ENCODE measurements around the gene RRP1.

Gene RRP1

DNA sequence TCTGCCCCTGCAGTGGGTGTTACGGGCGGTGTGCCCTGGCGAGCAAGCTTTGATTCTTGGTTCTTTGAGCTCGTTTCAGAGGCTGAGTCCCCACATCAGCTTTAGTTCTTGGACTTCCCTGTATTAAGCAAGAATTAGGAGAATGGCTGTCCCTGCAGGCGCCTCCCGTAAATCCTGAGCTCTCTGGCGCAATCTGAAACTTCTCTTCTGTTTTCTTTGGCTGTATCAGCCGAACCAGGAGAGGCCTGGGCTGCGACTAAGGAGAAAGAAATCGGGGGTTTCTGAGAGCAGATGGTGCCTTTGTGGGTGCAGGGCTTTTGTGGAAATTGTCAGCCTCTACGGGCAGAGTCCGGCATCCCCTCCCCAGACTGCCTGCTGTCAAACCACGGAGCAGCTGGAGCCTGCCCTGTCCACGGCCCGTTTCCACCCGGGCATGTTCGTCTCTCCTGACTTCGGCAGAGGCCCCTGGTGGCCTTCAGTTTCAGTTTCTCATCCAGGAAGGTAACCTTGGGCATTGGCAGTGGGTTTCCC lies 31.2 kb upstream of the RRP1 start:
- DNase-seq (ENCODE audit: low read depth in 3 of 3) = no peak

DNA sequence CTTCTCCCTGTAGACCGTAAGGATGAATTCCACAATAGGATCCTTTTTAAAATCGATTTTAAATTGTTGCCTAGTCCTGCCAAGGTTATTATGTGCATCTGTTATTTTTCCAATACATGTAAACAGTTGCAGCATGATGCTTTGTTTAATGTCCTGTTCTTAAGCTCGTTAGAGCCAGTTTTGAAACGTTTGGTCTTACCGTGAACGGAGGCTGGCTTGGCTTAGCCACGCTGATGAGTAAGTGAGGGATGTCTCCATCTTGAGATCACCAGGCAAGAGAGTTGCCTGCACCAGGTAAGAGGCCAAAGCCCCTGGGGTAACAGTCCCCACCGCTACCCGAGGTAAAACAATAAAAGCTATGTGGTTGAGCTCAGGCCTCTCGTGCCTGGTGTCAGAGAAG lies 30.6 kb upstream of the RRP1 start:
- DNase-seq (ENCODE audit: low read depth in 3 of 3) = no peak

DNA sequence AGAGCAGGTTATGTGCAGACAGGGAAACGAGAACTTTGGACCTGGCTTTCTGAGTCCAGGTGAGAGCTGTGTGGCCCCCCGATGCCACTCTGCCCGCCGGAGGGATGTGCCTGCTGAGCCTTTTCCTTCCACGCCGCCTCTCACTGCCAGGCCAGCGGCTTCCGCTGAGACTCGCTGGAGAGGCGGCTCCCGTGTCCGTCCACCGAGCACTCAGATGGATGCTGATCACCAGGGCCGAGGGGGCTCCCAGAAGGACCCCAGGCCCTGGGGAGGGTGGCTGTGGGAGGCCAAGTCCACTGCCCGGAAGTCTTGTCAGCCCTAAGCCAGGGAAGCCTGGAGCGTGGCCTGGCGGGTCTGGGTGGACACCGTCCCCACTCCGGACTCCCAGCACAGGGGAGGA lies 29.7 kb upstream of the RRP1 start:
- no peak for DNase-seq (ENCODE audit: low read depth in 3 of 3)

DNA sequence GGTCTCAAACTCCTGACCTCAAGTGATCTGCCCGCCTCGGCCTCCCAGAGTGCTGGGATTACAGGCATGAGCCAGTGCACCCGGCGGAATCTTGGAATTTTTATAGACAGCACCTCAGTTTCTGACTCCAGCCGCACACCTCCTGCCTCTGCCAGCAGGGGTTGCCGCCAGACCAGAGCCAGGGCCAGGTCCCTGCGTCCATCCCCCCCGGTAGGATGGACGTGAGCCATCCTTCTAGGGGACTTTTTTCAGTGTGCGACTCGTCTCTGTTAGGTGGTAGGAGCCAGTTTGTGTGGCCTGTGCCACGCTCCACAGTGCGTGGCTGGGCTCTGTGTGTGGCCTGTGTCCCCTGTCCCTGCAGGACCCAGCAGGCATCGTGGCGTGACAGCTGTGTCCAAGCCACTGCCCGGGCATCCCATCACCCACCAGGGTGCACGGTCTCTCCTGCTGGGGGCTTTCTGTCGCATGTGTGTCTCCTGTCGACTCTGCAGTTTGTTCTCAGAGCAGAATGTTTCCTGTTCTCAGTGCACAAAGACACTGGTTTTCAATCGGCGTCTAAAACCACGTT lies 28.9 kb upstream of the RRP1 start:
- no peak for DNase-seq (ENCODE audit: low read depth in 3 of 3)

DNA sequence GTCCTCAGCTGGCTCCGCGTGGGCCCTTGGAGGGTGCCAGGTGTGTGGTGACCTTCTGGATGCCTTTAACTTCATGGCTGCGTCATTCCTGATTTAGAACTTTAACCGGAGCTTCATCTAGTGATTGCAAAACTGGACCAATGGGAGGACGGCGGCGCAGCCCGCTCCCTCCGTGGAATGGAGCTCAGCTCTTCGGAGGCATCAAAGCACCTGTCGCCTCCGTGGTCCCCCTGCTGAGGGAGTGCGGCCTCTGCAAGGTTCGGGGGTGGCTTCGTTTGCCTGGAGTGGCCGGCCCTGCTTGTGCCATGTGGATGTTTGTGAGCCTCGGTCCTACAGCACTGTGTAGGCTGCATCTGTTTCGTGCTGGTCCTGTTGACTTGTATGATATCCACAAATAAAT lies 27.5 kb upstream of the RRP1 start:
- DNase-seq (ENCODE audit: low read depth in 3 of 3) = no peak

DNA sequence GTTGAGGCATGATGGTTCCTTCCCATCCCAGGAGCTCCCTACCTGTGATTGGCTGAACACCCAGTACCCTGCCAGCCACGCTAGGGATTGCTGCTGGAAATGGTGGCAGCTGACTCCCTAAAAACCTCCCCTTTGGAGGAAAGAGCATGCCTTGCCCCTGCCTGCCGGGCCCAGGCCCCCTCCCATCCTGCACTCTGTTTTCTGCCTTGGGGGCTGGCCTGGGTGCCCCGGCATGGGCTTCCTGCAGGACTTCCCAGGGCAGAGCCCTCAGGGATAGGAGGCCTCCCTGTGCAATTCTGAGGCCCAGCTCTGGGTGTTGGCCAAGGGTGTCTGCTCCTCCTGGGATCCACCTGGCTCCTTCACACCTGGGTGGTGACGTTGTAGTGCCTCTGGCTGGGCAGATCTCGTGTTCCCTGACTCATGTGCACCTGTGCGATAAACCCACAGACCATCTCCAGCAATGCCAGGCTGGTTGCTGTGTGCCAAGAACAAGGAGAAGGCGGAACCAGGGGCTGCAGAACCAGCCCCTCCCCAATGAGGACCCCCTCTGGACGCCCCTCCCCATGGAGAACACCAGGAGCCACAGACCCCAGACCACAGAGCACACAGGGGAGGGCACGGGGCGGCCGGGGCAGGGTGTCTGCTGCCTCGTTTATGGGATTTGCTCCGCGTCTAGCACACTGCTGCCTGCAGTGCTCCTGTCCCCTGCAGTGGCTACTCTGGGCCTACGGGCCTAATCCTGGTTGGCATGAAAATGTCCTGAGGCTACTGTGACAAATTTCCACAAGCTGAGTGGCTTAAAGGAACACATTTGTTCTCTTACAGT lies 26.9 kb upstream of the RRP1 start:
- DNase-seq (ENCODE audit: low read depth in 3 of 3) = no peak

DNA sequence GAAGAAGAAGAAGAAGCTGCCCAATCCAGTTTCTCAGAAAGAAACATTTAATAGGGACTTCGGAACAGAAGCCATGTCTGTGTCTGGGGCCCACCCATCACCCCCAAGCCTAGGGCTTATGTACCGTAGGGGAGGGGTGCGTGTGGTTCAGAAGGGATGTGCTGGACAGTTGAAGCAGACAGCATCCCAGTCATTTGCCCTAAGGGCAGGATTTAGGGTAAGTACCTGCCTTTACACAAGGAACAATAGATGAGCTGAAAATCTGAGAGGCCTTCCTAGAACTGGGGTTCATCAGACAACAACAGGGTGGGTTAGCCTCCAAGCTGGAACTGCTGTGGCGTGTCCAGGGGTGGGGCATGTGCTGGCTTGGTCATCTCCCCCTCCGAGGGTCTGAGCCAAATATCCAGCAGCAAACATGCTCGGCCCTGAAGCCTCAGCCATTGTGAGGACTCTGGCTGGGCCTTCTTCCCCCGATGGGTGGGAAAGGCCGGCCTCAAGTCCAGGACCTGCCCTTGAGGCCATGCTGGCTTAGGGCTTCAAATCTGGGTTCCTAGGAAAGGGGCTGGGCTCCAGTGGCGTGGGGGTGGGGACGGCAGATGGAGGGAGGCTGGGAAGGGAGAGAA lies 25.4 kb upstream of the RRP1 start:
- no peak for DNase-seq (ENCODE audit: low read depth in 3 of 3)

DNA sequence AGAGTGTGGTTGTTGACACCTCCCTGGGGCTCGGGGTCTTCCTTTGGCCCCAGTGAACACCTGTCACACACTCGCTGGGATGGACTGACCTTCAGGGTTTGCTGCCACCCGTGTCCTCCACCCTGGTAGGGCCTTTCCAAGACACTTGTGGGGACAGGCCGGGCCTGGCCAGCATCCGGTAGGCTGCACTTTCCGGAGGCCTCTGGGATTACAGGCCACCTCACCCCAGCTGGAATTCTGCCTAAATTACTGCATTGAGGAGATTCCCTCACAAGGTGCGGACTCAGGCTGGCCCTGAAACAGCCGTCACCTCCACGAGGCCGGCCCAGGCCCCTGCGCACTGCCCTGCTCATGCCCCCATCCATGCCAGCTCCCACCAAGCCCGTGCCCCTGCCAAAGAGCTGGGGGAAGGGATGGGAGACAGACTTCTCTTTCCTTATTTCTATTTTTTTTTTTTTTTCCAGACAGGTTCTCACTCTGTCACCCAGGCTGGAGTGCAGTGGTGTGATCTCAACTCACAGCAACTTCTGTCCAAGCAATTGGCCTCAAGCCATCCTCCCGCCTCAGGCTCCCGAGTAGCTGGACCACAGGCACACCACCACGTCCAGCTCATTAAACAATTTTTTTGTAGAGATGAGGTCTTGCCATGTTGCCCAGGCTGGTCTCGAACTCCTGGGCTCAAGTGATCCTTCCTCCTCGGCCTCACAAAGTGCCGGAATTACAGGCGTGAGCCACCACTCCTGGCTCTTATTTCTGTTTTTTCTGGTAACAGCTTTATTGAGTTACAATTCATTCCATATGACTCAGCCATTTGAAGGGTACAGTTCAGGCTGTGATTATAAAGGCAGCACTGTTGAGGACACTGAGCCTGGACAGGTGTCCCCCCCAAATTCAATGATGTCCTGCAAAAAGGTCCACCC lies 24.5 kb upstream of the RRP1 start:
- no peak for DNase-seq (ENCODE audit: low read depth in 3 of 3)

DNA sequence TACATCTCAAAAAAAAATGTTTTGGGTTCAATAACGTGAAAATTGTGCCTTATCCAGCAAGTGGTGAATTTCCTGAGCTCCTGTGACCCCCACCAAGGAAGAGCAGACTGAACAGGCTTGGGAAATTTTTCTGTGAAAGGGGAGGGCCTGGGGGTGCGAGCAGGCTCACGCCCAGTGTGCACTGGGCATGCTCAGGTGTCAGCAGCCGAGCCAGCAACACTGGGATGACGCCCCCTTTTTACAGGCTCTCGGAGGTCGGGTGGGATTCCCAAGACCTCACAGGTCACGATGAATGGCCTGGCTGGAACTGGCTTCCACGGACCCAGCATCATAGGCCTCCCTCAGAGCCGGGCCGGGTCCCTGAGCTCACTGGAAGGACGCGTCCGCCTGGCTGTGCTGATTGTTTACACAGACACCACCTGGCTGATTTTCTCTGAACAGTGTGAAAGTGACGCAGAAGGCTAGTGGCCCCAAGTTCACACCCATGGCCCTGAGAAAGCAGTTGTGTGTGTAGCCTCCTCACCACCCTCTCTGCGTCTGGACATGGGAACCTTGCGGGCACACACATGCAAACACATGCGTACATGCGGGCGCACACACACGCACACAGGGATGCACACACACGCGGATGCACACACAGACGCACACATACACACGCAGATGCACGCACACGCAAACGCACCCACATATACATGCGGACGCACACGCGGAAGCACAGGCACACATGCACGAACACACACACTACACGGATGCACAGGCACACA lies 22.5 kb upstream of the RRP1 start:
- DNase-seq (ENCODE audit: low read depth in 3 of 3) = no peak

DNA sequence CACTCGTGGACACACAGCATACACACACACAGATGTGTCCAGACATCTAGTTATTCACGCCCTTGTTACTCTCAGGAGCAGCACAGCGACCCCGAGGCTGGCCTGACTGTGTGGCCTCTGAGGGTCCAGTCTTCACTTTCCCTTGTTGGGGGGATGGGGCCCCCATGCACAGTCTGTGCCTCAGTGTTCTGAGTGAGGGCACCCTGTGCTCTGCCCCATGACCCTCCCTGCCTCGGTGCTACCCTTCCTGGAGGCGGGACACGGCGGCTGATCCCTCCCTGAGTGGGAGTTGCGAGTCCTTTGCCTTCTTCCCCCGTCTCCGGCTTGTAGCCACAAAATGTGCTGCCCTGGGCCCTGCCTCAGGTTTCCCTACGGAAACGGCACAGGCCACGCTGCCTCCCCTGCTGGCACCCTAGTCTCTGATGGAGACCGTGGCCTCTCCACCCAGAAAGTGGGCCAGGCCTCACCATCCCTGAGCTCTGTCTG lies 21.8 kb upstream of the RRP1 start:
- DNase-seq (ENCODE audit: low read depth in 3 of 3) = no peak

DNA sequence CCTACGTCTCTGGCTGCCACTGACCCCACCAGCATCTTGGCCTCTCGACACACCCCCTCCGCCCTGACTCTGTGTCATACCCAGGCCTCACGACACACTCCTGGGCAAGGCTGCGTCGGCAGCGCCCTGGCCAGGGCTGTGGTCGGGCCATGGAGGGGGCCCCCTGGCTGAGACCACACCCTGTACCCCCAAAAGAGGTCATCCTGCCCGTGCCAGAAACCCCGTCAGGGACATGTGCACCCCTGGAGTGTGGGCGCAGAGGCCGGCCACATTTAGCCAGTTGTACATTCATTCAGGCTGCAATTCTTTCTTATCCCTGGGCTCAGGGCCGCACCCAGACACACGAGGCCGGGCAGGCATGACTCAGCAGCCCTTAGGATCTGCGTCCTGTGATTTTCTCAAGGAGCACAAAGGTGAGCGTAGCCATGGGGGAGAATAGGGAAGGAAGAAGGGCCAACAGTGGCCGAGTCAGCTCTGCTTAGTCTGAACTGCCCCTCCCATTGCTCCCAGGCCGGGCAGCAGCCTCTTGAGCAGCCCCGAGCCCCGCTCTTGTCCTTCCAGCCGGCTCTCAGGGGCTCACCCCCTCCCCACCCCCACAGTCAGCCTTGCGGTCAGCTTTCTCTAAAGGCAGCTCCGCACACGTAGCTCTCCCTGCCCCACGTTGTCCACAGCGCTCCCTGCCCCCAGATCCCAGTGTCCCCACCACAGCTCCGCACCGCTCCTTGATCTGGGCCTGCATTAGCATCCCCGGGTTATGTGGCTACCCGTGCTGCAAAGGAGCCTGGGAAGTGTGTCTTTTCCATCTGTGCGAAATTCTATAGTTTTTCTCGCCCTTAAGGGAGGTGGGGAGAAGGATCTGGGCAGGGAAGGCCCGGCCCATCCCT lies 21.2 kb upstream of the RRP1 start:
- no peak for DNase-seq (ENCODE audit: low read depth in 3 of 3)

DNA sequence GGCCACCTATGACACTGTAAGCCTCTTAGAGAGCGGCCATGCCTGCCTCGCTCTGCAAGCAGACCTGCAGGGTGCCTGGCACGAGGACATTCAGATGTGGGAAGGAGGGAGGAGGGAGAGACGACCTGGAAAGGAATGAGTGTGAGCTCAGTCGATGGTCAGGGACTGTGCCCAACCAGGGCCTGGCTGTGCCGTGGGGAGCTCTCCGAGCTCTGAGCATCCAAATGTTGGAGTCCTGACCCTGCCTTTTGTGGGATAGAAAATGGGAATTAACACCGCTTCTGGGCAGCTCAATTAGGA lies 20.6 kb upstream of the RRP1 start:
- DNase-seq (ENCODE audit: low read depth in 3 of 3) = no peak

DNA sequence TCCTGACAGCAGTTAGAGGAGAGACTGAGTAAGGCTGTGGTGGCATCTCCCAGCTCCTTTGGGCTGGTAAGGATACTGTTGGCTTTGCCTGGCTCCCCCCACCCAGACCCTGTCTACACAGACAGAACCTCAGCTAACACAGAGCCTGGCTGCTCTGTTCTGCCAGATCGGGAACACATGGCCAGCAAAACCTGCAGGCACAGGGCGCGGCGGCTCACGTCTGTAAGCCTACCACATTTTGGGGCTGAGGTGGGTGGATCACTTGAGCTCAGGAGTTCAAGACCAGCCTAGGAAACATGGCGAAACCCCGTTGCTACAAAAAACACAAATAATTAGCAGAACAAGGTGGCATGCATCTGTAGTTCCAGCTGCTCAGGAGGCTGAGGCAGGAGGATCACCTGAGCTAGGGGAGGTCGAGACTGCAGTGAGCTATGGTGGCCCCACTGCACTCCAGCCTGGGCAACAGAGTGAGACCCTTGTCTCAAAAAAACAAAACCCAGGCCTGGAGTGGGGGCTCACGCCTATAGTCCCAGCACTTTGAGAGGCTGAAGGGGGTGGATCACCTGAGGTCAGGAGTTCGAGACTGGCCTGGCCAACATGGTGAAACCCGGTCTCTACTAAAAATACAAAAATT lies 19.9 kb upstream of the RRP1 start:
- no peak for DNase-seq (ENCODE audit: low read depth in 3 of 3)

DNA sequence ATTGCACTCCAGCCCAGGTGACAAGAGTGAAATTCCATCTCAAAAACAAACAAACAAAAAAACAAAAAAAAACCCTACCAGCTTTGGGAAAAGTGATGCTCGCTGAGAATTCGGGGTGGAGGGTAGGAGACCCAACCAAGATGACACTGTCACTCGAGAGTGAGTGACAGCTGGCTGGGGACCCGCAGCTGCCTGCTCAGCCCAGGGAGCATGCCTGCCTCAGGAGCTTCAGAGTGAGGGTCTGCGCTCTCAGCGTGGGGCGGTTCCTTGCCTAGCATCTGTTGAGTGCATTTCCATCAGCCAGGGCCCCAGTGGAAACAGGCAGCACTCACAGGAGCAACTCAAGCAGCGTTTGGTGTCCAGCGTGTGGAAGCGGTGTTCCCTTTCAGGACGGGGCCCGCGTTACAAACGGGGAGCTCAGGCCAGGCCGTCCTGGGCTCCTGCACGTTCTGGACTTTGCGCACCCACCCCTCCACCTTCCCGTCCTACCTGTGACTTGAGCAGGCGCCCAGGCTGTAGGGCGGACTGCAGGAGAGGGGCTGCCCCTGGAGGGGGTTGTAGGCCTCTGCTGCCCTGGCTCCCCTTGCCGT lies 19.2 kb upstream of the RRP1 start:
- no peak for DNase-seq (ENCODE audit: low read depth in 3 of 3)

DNA sequence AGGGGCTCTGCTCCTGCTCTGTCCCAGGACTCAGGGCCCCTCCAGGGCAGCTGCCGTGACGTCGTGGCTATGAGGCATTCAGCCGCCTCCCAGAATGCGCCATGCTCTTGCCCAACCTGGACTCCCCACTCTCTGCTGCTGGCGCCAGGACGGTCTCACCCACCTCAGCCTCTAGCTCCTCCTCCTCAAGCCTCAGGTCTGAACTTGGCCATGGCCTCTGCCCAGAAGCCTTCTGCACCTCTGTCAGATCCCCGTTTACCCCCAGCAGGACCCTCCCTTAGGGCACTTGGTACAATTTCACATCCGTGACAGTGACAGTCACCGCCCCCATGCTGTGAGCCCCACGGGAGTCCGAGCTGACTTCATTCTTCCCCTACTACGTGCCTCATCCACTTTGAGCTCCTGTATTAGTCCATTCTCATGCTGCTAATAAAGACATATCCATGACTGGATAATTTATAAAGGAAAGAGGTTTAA lies 18.1 kb upstream of the RRP1 start:
- DNase-seq (ENCODE audit: low read depth in 3 of 3) = no peak

DNA sequence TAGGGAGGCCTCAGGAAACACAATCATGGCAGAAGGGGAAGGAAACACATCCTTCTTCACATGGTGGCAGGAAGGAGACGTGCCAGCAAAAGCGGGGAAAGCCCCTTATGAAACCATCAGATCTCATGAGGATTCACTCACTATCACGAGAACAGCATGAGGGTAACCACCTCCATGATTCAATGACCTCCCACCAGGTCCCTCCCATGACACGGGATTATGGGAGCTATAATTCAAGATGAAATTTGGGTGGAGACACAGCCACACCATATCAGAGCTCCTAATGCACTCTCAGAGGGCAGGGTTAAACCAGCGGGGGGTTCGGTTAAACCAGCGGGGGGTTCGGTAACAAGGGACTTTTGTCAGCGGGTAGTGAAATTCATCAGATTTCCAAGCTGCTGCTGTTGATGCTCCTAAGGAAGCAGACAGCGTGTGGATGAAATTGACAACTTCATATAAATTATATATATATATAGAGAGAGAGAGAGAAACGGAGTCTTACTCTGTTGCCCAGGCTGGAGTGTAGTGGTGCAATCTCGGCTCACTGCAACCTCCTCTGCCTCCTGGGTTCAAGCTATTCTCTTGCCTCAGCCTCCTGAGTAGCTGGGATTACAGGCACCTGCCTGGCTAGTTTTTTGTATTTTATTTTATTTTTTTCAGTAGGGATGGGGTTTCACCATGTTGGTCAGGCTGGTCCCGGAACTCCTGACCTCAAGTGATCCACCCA lies 17.5 kb upstream of the RRP1 start:
- no peak for DNase-seq (ENCODE audit: low read depth in 3 of 3)

DNA sequence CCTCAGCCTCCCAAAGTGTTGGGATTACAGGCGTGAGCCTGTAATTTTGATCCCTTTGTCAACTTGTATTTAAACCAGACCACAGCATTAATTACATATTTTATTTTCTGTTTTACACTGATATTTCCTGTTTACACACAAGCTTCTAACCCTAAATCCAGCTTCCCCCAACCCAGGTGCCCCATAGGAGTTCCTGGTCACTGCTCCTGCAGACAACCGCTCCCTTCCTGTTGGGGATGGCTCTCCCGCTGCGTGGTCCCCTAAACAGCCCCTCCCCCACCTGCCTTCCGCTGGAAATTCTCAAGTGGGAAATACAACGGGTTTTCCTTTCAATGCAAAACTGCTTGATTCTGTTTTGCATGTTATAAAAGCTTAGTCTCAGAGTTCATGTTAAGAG lies 17.0 kb upstream of the RRP1 start:
- no peak for DNase-seq (ENCODE audit: low read depth in 3 of 3)

DNA sequence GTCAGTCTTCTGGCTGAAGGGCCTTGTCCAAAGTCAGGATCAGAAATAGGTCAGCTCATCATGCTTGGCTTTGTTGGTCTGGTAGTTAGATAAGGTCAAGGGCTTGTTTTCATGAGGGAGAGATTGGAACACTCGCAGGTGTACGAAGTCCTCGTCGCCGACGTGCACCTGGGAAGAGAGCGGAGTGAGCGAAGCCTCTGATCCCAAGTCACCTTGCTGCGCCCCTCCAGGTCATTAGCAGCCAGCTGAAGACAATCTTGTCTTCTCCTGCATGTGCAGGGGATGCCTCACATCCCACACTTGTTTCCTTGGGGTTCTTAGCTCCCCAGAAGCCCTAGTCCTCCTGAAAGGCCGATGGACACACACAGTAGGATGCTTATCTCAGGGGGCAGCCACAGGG lies 15.2 kb upstream of the RRP1 start:
- DNase-seq (ENCODE audit: low read depth in 3 of 3) = no peak

DNA sequence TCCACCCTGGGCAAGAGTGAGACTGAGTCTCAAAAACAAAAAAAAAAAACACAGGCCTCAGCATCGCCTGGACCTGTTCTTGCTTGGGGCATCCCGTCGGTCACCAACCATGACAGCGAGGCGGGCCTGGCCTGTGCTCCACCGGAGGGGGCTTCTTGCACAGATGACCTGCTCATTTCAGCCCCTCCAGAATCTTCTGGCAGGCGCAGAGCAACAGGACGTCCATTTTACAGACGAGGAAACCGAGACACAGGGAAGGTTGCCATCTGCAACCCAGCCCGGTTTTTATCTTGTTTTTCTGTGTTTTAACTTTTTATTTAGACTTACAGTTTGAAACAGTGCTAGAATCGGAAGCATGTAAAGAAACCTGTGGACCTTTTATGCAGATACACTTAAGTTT lies 14.2 kb upstream of the RRP1 start:
- no peak for DNase-seq (ENCODE audit: low read depth in 3 of 3)
